Lower lobe of right lung (tissue), 2 donors: ENCODE data around the gene ADAMTS20. TPM values are rescaled to one million over a fixed set of nuclear protein-coding genes. Genes with fewer than 3 reads are reported as not detected.
"Not testable (repeated sequence)": the region's sequence is repeated elsewhere in the genome, so short reads cannot be mapped to it uniquely, and the experiment has no call there.

ENCODE experiments used
- ATAC-seq, 2 donors: fragments of 200-7000 bp; cut with Tn5 transposase; one replicate each; pipeline ENCODE4 v1.9.1; 2020 to 2022; ENCODE audit warnings: mild to moderate bottlenecking in 2 of 2, moderate library complexity in 2 of 2
- DNase-seq: peaks from one replicate; pipeline ENCODE4 v3.0.0-alpha.2; 2020
- H3K27ac ChIP-seq: fragments of 200-600 bp; one replicate; pipeline ENCODE4 v1.8.0; 2022
- H3K27me3 ChIP-seq: fragments of 200-600 bp; one replicate; pipeline ENCODE4 v1.8.0; 2022; ENCODE audit warnings: low read depth
- H3K36me3 ChIP-seq: fragments of 200-600 bp; one replicate; pipeline ENCODE4 v1.8.0; 2022; ENCODE audit warnings: mild to moderate bottlenecking
- H3K4me1 ChIP-seq: fragments of 200-600 bp; one replicate; pipeline ENCODE4 v1.8.0; 2022
- H3K4me3 ChIP-seq: fragments of 200-600 bp; one replicate; pipeline ENCODE4 v1.8.0; 2022; ENCODE audit warnings: mild to moderate bottlenecking
- H3K9me3 ChIP-seq: fragments of 200-600 bp; one replicate; pipeline ENCODE4 v1.8.0; 2022
- intact Hi-C: fragments of 100-400 bp; cut with DNase I; formaldehyde crosslinking; loops from one replicate; pipeline ENCODE4 v1.11.0; 2022
- total RNA-seq: library from RNA; stranded (reverse); fragmentation: NEBNext Ultra II Directional; extraction: Animal tissue kit (Norgen Biotek cat#: 25700); gene quantifications from one replicate; pipeline ENCODE4 v1.2.1, GENCODE V29; 2021
- TF ChIP-seq, protein P1 (sequence below): fragments of 200-600 bp; IDR thresholded peaks from one replicate; pipeline ENCODE4 v1.8.0; 2022; ENCODE audit warnings: antibody characterized with exemption, mild to moderate bottlenecking
- donor health status: DM: no; HTN: yes; CAD: no; lungs with severe emphysema.

The ADAMTS20 gene
- total RNA-seq, 1 donor from 2014 or later = not detected

DNA sequence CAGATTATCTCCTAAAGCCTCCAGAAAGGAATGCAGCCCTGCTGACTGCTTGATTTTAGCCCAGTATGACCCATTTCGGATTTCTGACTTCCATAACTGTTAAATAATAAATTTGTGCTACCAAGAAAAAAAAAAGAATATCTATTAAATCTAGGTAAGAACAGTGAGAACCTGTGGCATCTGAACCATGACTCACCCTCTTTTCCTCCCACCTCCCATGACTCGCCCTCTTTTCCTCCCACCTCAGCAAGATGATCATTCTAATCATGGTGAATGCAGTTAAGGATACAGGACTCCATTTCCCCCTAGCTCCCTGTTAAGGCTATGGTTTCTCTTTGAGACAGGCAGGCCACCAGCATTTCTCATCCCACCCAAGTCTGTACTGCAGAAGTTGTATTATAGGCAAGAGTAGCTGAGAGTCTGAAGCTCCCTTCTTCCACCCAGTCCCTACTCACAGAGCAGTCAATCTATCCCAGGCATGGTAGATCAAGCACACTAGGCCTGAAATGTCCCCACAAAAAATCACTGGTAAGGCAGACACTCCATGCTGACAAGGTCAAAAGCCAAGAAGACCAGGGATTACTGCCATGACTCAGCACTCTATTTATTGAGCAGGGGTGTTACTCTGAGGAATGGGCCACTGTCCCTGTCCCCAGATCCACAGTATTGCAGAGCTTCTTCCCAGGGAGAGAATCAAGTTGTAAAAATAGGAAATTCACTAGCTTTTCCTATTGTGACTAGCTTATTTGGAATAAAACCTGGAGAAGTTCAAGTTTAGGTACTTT is 188.9 kb downstream of the ADAMTS20 start:
- ATAC-seq (no peak), DNase-seq (no peak)
- TF ChIP-seq, protein P1, sequence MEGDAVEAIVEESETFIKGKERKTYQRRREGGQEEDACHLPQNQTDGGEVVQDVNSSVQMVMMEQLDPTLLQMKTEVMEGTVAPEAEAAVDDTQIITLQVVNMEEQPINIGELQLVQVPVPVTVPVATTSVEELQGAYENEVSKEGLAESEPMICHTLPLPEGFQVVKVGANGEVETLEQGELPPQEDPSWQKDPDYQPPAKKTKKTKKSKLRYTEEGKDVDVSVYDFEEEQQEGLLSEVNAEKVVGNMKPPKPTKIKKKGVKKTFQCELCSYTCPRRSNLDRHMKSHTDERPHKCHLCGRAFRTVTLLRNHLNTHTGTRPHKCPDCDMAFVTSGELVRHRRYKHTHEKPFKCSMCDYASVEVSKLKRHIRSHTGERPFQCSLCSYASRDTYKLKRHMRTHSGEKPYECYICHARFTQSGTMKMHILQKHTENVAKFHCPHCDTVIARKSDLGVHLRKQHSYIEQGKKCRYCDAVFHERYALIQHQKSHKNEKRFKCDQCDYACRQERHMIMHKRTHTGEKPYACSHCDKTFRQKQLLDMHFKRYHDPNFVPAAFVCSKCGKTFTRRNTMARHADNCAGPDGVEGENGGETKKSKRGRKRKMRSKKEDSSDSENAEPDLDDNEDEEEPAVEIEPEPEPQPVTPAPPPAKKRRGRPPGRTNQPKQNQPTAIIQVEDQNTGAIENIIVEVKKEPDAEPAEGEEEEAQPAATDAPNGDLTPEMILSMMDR = no peak
- Histone ChIP-seq H3K9me3 (no peaks in the 10 kb centered on the region), H3K4me3 (no peak overlapping the region), H3K36me3 (no peaks in the 10 kb centered on the region), H3K27ac (no peak overlapping the region), H3K27me3 (no peaks in the 10 kb centered on the region), H3K4me1 (no peaks in the 10 kb centered on the region)
- intact Hi-C loops = no loop called here

GRCh38 chr12:43361031-43361710 is 190.8 kb downstream of the ADAMTS20 start:
- intact Hi-C loops = no loop called here

DNA sequence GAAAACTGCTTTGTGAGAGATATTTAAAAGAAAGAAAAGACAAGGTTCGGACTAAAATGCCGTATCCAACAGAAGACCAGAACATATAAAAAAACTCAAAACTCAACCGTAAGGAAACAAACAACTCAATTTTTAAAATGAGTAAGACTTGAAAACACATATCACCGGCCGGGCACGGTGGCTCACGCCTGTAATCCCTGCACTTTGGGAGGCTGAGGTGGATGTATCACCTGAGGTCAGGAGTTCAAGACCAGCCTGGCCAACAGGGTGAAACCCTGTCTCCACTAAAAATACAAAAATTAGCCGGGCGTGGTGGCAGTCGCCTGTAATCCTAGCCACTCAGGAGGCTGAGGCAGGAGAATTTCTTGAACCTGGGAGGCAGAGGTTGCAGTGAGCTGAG is 192.0 kb downstream of the ADAMTS20 start:
- H3K27me3 ChIP-seq, H3K4me1 ChIP-seq, H3K36me3 ChIP-seq, ATAC-seq, DNase-seq, H3K27ac ChIP-seq, H3K4me3 ChIP-seq, intact Hi-C loops, H3K9me3 ChIP-seq: not testable (repeated sequence)

More at GRCh38 chr12:43361031-43361710, 190.8 kb downstream of the ADAMTS20 start:
- DNase-seq (no peak), ATAC-seq (no peak)
- no peak overlapping the region for H3K4me3 ChIP-seq
- H3K27me3 ChIP-seq = no peaks in the 10 kb centered on the region
- no peaks in the 10 kb centered on the region for H3K4me1 ChIP-seq
- TF ChIP-seq, protein P1 = no peak
- H3K9me3 ChIP-seq = no peaks in the 10 kb centered on the region
- H3K27ac ChIP-seq = no peak overlapping the region
- no peaks in the 10 kb centered on the region for H3K36me3 ChIP-seq

DNA sequence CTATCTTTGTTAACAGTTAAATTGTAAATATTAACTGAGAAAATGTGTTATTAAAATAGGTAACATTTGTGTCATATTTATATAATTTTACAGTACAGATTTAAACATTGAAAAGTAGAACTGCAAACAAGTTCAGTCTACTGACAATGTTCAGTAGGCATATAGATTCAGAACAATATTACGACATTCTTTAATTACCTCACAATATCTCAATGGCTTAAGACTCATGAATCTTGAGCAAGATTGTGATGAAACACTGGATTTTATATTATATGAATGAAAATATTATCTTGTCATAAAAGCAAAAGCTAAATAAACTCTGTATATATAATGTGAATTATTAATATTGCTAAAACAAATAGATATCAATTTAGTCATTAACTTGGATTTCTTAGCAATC is 194.9 kb downstream of the ADAMTS20 start:
- no peak overlapping the region for H3K27ac ChIP-seq
- H3K27me3 ChIP-seq = no peaks in the 10 kb centered on the region
- no peaks in the 10 kb centered on the region for H3K36me3 ChIP-seq
- no peaks in the 10 kb centered on the region for H3K4me1 ChIP-seq
- intact Hi-C loops = no loop called here
- H3K4me3 ChIP-seq = no peak overlapping the region
- no peak for ATAC-seq
- no peak for DNase-seq
- no peaks in the 10 kb centered on the region for H3K9me3 ChIP-seq
- TF ChIP-seq, protein P1 = no peak

DNA sequence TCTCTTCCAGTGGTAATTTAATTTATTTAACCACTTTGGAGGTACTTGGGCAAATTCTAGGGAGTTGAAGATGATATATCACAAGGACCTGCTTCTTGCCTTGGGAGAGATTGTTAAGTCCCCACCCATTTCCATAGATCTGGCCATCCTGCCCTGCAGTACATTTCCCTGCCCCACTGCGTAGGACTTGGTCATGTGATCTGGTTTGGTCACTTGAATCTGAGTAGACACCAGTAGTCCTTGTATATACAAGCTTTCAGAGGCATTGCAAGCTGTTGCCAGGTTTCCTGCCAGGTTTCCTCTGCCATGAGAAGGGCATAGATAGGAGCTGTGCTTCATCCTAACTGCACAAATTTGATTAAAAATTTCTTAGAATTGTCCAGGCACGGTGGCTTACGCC is 200.0 kb downstream of the ADAMTS20 start:
- Histone ChIP-seq H3K27ac (no peak overlapping the region), H3K27me3 (no peaks in the 10 kb centered on the region), H3K36me3 (no peaks in the 10 kb centered on the region), H3K4me3 (no peak overlapping the region), H3K4me1 (no peaks in the 10 kb centered on the region), H3K9me3 (no peaks in the 10 kb centered on the region)
- DNase-seq (no peak), ATAC-seq (no peak)
- TF ChIP-seq, protein P1 = no peak
- intact Hi-C loops = no loop called here

DNA sequence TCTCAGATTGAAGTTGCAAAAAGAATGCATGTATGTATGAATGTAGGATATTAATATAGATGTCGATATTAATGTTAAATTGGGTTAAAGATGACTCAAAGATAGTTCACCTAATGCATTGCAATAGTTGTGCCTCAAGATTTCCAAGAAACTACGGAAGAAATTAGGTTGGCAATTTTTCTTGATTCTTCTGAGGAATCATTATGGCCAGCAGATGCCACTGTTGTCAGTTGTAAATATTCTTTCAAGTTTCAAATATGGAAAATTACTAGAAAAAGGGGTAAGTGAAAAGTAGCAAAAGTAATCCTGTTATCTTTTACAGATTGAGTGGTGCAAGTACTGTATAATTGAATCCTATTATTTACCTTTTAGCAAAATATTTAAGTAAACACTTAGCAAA is 202.1 kb downstream of the ADAMTS20 start:
- H3K27ac ChIP-seq = no peak overlapping the region
- TF ChIP-seq, protein P1 = no peak
- no peak overlapping the region for H3K4me3 ChIP-seq
- DNase-seq (no peak), ATAC-seq (no peak)
- H3K9me3 ChIP-seq = peaks cover 4% of the 10 kb centered on the region
- H3K36me3 ChIP-seq = no peaks in the 10 kb centered on the region
- intact Hi-C loops = no loop called here
- H3K4me1 ChIP-seq = no peaks in the 10 kb centered on the region
- H3K27me3 ChIP-seq = no peaks in the 10 kb centered on the region
